SIG-M5 (cell line): Measurements from ENCODE around the gene SMIM17.
"Not testable (repeated sequence)": the region's sequence is repeated elsewhere in the genome, so short reads cannot be mapped to it uniquely, and the experiment has no call there.

Source experiments
- DNase-seq: peaks from one replicate; lab custom pipeline; 2025; lab: John Stamatoyannopoulos, UW

The SMIM17 gene

GRCh38 chr19:56660381-56661107 is 17.6 kb downstream of the SMIM17 start:
- no peak for DNase-seq

GRCh38 chr19:56661248-56661647 is 18.3 kb downstream of the SMIM17 start:
- no peak for DNase-seq

GRCh38 chr19:56663931-56664500 is 21.1 kb downstream of the SMIM17 start:
- DNase-seq, result no peak

GRCh38 chr19:56664511-56664910 is 21.6 kb downstream of the SMIM17 start:
- no peak for DNase-seq

GRCh38 chr19:56667311-56667870 is 24.4 kb downstream of the SMIM17 start:
- DNase-seq, result no peak

GRCh38 chr19:56668676-56669075 is 25.7 kb downstream of the SMIM17 start:
- no peak for DNase-seq

GRCh38 chr19:56670401-56670960 is 27.5 kb downstream of the SMIM17 start:
- no peak for DNase-seq

GRCh38 chr19:56670961-56671612 is 28.1 kb downstream of the SMIM17 start:
- DNase-seq, result no peak

GRCh38 chr19:56671613-56671994 is 28.6 kb downstream of the SMIM17 start, which contains the start of gene ZNF835:
TSS of gene ZNF835 (minus strand) at chr19:56671757. CDS start at chr19:56665198, 6,559 bp downstream.
- no peak for DNase-seq

- DNase-seq, result not testable (repeated sequence)
Observed at GRCh38 chr19:56672610-56673009, 29.7 kb downstream of the SMIM17 start.

- DNase-seq, result no peak
Observed at GRCh38 chr19:56678205-56678604, 35.2 kb downstream of the SMIM17 start.

GRCh38 chr19:56681702-56682101 is 38.7 kb downstream of the SMIM17 start:
- no peak for DNase-seq

GRCh38 chr19:56683116-56683515 is 40.2 kb downstream of the SMIM17 start:
- DNase-seq, result no peak

GRCh38 chr19:56687031-56687430 is 44.1 kb downstream of the SMIM17 start:
- DNase-seq, result no peak

- DNase-seq, result no peak
Observed at GRCh38 chr19:56689198-56689597, 46.2 kb downstream of the SMIM17 start.

GRCh38 chr19:56690670-56691069 is 47.7 kb downstream of the SMIM17 start:
- no peak for DNase-seq

GRCh38 chr19:56692206-56692895 is 49.4 kb downstream of the SMIM17 start:
- no peak for DNase-seq

GRCh38 chr19:56699552-56699951 is 56.6 kb downstream of the SMIM17 start:
- DNase-seq, result no peak

GRCh38 chr19:56701895-56702294 is 58.9 kb downstream of the SMIM17 start:
- DNase-seq, result no peak

- DNase-seq, result no peak
Observed at GRCh38 chr19:56705939-56706338, 63.0 kb downstream of the SMIM17 start.
